ENCODE data around the gene MYH9. TPM values are rescaled to one million over a fixed set of nuclear protein-coding genes. Genes with fewer than 3 reads are reported as not detected.
"Not testable (repeated sequence)": the region's sequence is repeated elsewhere in the genome, so short reads cannot be mapped to it uniquely, and the experiment has no call there.

Gene MYH9
- total RNA-seq, 2 donors from 2014 or later: 1,447 to 1,631 TPM

DNA sequence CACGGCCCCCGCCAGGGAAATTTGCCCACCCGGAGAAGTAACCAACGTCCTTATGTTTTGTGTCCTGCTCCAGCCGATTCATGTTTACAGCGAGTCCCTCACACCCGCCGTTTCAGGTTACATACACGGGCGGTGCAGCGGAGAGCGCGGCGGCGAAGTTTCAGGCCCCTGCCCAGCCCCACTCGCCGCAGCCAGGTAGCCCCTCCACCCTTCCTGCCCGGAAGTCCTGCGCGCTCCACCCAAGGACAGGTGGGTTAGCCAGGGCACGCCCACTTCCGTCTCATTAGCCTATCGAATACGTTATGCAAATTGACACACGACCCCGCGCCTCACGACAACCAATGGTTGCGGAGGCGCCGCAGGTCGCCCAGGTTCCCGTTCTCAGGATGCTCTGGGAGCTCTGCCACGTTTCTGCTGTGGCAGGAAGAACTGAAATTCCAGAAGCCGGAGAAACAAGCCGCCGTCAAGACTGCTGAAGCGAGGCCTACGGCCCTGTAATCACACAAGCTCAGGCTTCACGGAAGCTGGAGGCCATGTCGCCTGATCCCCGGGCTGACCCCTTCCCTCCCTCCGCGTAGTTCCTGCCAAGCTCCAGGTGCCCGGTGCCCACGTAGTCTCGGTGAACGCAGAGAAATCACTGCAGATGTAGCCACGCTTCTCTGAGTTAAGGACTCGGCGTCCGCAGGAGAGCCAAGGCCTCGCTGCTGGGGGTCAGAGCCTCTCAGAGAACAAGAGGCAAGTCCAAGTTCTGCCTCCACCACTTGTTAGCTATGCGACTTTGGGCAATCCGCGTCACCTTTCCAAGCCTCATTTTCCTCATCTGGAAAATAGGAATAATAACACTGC lies 22.4 kb upstream of the MYH9 start:
- no peak for TF ChIP-seq CTCF (IDR thresholded peaks at IDR 0.05)
- H3K27me3 ChIP-seq (replicated peaks; ENCODE audit: insufficient read depth): no peaks in the 10 kb centered on the region
- DNase-seq (ENCODE audit: low spot score): peak; percentile 18

DNA sequence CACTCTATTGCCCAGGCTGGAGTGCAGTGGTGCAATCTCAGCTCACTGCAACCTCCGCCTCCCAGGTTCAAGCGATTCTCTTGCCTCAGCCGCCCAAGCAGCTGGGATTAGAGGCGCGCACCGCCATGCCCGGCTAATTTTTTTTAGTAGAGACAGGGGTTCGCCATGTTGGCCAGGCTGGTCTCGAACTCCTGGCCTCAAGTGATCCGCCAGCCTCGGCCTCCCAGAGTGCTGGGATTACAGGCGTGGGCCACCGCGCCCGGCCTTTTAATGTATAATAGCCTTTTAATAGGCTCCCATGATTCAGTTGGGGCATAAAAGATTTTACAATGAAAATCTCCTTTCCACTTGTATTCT lies 21.8 kb upstream of the MYH9 start:
- H3K4me3 ChIP-seq: peak overlapping the region; percentile 71

More for the DNA sequence above, 22.4 kb upstream of the MYH9 start:
- no peaks in the 10 kb centered on the region for H3K36me3 ChIP-seq
- ATAC-seq (ENCODE audit: insufficient number of reproducible peaks, low FRiP score, low read depth): no peak
- no peaks in the 10 kb centered on the region for H3K9me3 ChIP-seq
- H3K4me1 ChIP-seq (ENCODE audit: control insufficient read depth in 1 of 2, low read depth in 2 of 2): peaks cover 6 to 7% of the 10 kb centered on the region in 2 donors
- peak overlapping the region; percentile 15 to 27 for H3K27ac ChIP-seq
- H3K4me3 ChIP-seq: peak overlapping the region; percentile 71

GRCh38 chr22:36409056-36409455 lies 21.3 kb upstream of the MYH9 start:
- Histone ChIP-seq H3K27ac (no peak overlapping the region), H3K27me3 (replicated peaks; ENCODE audit: insufficient read depth) (no peaks in the 10 kb centered on the region), H3K36me3 (no peaks in the 10 kb centered on the region), H3K9me3 (no peaks in the 10 kb centered on the region), H3K4me3 (no peak overlapping the region), H3K4me1 (ENCODE audit: control insufficient read depth in 1 of 2, low read depth in 2 of 2) (peaks cover 6 to 7% of the 10 kb centered on the region in 2 donors)
- TF ChIP-seq CTCF (IDR thresholded peaks at IDR 0.05): no peak
- no peak for DNase-seq (ENCODE audit: low spot score)
- ATAC-seq (ENCODE audit: insufficient number of reproducible peaks, low FRiP score, low read depth): no peak

More for the DNA sequence above, 21.8 kb upstream of the MYH9 start:
- not testable (repeated sequence) for H3K36me3 ChIP-seq; H3K4me1 ChIP-seq (ENCODE audit: control insufficient read depth in 1 of 2, low read depth in 2 of 2); ATAC-seq (ENCODE audit: insufficient number of reproducible peaks, low FRiP score, low read depth); H3K9me3 ChIP-seq; DNase-seq (ENCODE audit: low spot score); H3K27me3 ChIP-seq (replicated peaks; ENCODE audit: insufficient read depth)
- TF ChIP-seq CTCF (IDR thresholded peaks at IDR 0.05): peak; percentile 16
- H3K27ac ChIP-seq: peak overlapping the region in 1 of 2 donors; percentile 15

DNA sequence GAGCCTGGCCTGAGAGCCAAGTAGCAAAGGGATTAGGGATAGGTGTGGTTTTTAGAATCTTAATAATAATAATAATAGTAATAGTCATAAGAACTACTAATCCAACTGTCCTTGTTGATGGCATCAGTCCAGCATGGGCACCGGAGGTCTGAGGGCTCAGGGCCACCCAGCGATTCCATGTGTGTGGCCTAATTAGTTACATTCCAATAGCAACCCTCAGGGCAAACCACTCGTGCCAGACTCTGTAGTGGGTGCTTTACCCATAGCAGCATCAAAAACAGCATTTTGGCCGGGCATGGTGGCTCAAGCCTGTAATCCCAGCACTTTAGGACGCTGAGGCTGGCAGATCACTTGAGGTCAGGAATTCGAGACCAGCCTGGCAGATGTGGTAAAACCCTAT lies 19.0 kb upstream of the MYH9 start:
- Histone ChIP-seq H3K27me3 (replicated peaks; ENCODE audit: insufficient read depth) (no peaks in the 10 kb centered on the region), H3K9me3 (no peaks in the 10 kb centered on the region), H3K27ac (no peak overlapping the region), H3K36me3 (no peaks in the 10 kb centered on the region), H3K4me1 (ENCODE audit: control insufficient read depth in 1 of 2, low read depth in 2 of 2) (peaks cover 6 to 7% of the 10 kb centered on the region in 2 donors), H3K4me3 (no peak overlapping the region)
- TF ChIP-seq CTCF (IDR thresholded peaks at IDR 0.05): no peak
- DNase-seq (ENCODE audit: low spot score): no peak
- no peak for ATAC-seq (ENCODE audit: insufficient number of reproducible peaks, low FRiP score, low read depth)

- ATAC-seq (ENCODE audit: insufficient number of reproducible peaks, low FRiP score, low read depth): no peak
- H3K36me3 ChIP-seq: no peaks in the 10 kb centered on the region
- no peak for TF ChIP-seq CTCF (IDR thresholded peaks at IDR 0.05)
- no peak for DNase-seq (ENCODE audit: low spot score)
- H3K4me3 ChIP-seq: no peak overlapping the region
- H3K27ac ChIP-seq: no peak overlapping the region
- H3K4me1 ChIP-seq (ENCODE audit: control insufficient read depth in 1 of 2, low read depth in 2 of 2): peaks cover 6 to 7% of the 10 kb centered on the region in 2 donors
- no peaks in the 10 kb centered on the region for H3K9me3 ChIP-seq
- H3K27me3 ChIP-seq (replicated peaks; ENCODE audit: insufficient read depth): no peaks in the 10 kb centered on the region
Observed at GRCh38 chr22:36405671-36406538, 18.1 kb upstream of the MYH9 start.

All from thoracic aorta (tissue), 2 donors.